CD14-positive monocyte (primary cell): ENCODE results near the gene KCNG1. TPM values are rescaled to one million over a fixed set of nuclear protein-coding genes. Genes with fewer than 3 reads are reported as not detected.

Source experiments
- DNase-seq, 3 donors: peaks; one replicate each; pipeline ENCODE4 v3.0.0-alpha.2; 2011 to 2022
- H2AFZ ChIP-seq: 2 replicates; pipeline ENCODE4 v1.6.0; 2012; ENCODE audit warnings: mild to moderate bottlenecking, low read depth, low read length, inconsistent platforms; ENCODE audit not compliant: insufficient read depth, poor library complexity, severe bottlenecking
- H3K27ac ChIP-seq, 2 donors: 1 replicate in 1 of 2; 2 replicates in 1 of 2; pipeline ENCODE4 v1.5.1; 2012 to 2013; ENCODE audit warnings: low read length in 2 of 2, control low read depth in 1 of 2, inconsistent platforms in 1 of 2, low read depth in 1 of 2, mild to moderate bottlenecking in 1 of 2
- H3K27me3 ChIP-seq, 2 donors: one replicate each; pipeline versions ENCODE4 v1.6.0 to v1.6.1; 2011 to 2013; ENCODE audit warnings: low read length in 2 of 2; ENCODE audit not compliant: control insufficient read depth in 2 of 2, insufficient read depth in 2 of 2
- H3K36me3 ChIP-seq, 2 donors: replicated peaks in 1 of 2; 1 replicate in 1 of 2; 2 replicates in 1 of 2; pipeline versions ENCODE4 v1.5.1 to v1.6.1; 2012 to 2013; ENCODE audit warnings: low read length in 2 of 2, control low read depth in 1 of 2, inconsistent platforms in 1 of 2, mild to moderate bottlenecking in 1 of 2; ENCODE audit not compliant: insufficient read depth in 2 of 2, control insufficient read depth in 1 of 2
- H3K4me1 ChIP-seq, 2 donors: 1 replicate in 1 of 2; 2 replicates in 1 of 2; pipeline versions ENCODE4 v1.5.1 to v1.6.1; 2012 to 2013; ENCODE audit warnings: low read length in 2 of 2, control low read depth in 1 of 2, inconsistent platforms in 1 of 2, mild to moderate bottlenecking in 1 of 2, moderate library complexity in 1 of 2; ENCODE audit not compliant: insufficient read depth in 2 of 2, control insufficient read depth in 1 of 2
- H3K4me2 ChIP-seq: replicated peaks from 2 replicates; pipeline ENCODE3; 2012; ENCODE audit warnings: low read length, moderate library complexity, mild to moderate bottlenecking; ENCODE audit not compliant: poor library complexity, severe bottlenecking; ENCODE audit errors: extremely low read depth
- H3K4me3 ChIP-seq, 3 experiments: fragments of 200-600 bp in 1 of 3; sonication (generic) in 1 of 3; replicated peaks in 1 of 3; 1 replicate in 2 of 3; 2 replicates in 1 of 3; pipeline ENCODE4 v1.5.1; 2011 to 2013; ENCODE audit warnings: low read length in 3 of 3, mild to moderate bottlenecking in 3 of 3, control low read depth in 2 of 3, low read depth in 2 of 3, inconsistent platforms in 1 of 3, moderate library complexity in 1 of 3
- H3K79me2 ChIP-seq: 2 replicates; pipeline ENCODE4 v1.6.0; 2012; ENCODE audit warnings: mild to moderate bottlenecking, control low read depth, inconsistent platforms, low read length, moderate library complexity; ENCODE audit not compliant: insufficient read depth
- H3K9ac ChIP-seq: 2 replicates; pipeline ENCODE4 v1.6.0; 2017; ENCODE audit warnings: low read length, mild to moderate bottlenecking; ENCODE audit not compliant: insufficient read depth, poor library complexity, severe bottlenecking
- H3K9me3 ChIP-seq, 2 donors: replicated peaks in 1 of 2; 1 replicate in 1 of 2; 2 replicates in 1 of 2; pipeline versions ENCODE4 v1.5.1 to v1.6.1; 2012 to 2013; ENCODE audit warnings: low read length in 2 of 2, control low read depth in 1 of 2; ENCODE audit not compliant: control insufficient read depth in 1 of 2, insufficient read depth in 1 of 2
- H4K20me1 ChIP-seq: 2 replicates; pipeline ENCODE4 v1.6.0; 2012; ENCODE audit warnings: mild to moderate bottlenecking, low read length, control low read depth, moderate library complexity; ENCODE audit not compliant: insufficient read depth
- H3K27ac Mint-ChIP-seq, 7 donors: one replicate each; pipeline ENCODE4 v1.8.0; 2020; ENCODE audit warnings: mild to moderate bottlenecking in 7 of 7, mixed read lengths in 7 of 7, moderate library complexity in 6 of 7, inconsistent platforms in 2 of 7
- H3K27me3 Mint-ChIP-seq, 3 donors: one replicate each; pipeline ENCODE4 v1.8.0; 2021 to 2022; ENCODE audit warnings: low read depth in 3 of 3, mild to moderate bottlenecking in 3 of 3, mixed read lengths in 3 of 3, moderate library complexity in 3 of 3, inconsistent platforms in 1 of 3
- H3K36me3 Mint-ChIP-seq, 2 donors: one replicate each; pipeline ENCODE4 v1.8.0; 2020; ENCODE audit warnings: mixed read lengths in 2 of 2, inconsistent platforms in 1 of 2, mild to moderate bottlenecking in 1 of 2
- H3K4me1 Mint-ChIP-seq: one replicate; pipeline ENCODE4 v1.8.0; 2020; ENCODE audit warnings: mild to moderate bottlenecking, mixed read lengths
- H3K4me3 Mint-ChIP-seq, 2 donors: one replicate each; pipeline ENCODE4 v1.8.0; 2020; ENCODE audit warnings: mild to moderate bottlenecking in 2 of 2, mixed read lengths in 2 of 2, moderate library complexity in 1 of 2
- H3K9me3 Mint-ChIP-seq, 7 donors: one replicate each; pipeline ENCODE4 v1.8.0; 2020 to 2022; ENCODE audit warnings: mixed read lengths in 7 of 7, mild to moderate bottlenecking in 6 of 7, moderate library complexity in 6 of 7, inconsistent platforms in 2 of 7
- CTCF ChIP-seq: fragments of 200-600 bp; IDR thresholded peaks from one replicate; pipeline ENCODE4 v1.8.0; 2022; ENCODE audit warnings: antibody characterized with exemption, mild to moderate bottlenecking
- WGBS: methylation state at CpG from one replicate; pipeline ENCODE4 v1.1.5; 2013; ENCODE audit warnings: missing lambda C conversion rate; ENCODE audit not compliant: insufficient coverage; 5-methylcytosine and 5-hydroxymethylcytosine counted together
- intact Hi-C, 2 donors: fragments of 100-400 bp; cut with micrococcal nuclease; formaldehyde crosslinking; loops; one replicate each; pipeline versions ENCODE4 v1.15.0 to v1.15.1; 2023
- polyA plus RNA-seq, 3 donors: library from polyadenylated mRNA; depleted of rRNA in 1 of 3; unstranded in 2 of 3; stranded (reverse) in 1 of 3; fragments of 300-500 nt in 2 of 3; fragments of >200 nt in 1 of 3; fragmentation: Illumina TruSeq in 2 of 3; gene quantifications; 1 replicate in 2 of 3; 2 replicates in 1 of 3; pipeline ENCODE4 v1.2.3, GENCODE V29; 2012 to 2021

Gene KCNG1
- polyA plus RNA-seq, 3 donors, result 0.04 TPM; not detected in 2

- Histone ChIP-seq H3K4me2 (no peak overlapping the region), H3K4me3 (no peak overlapping the region), H3K9me3 (no peaks in the 10 kb centered on the region), H2AFZ (no peak overlapping the region), H3K79me2 (no peaks in the 10 kb centered on the region), H4K20me1 (no peaks in the 10 kb centered on the region), H3K4me1 (no peaks in the 10 kb centered on the region), H3K27me3 (peaks cover 0 to 7% of the 10 kb centered on the region in 2 donors), H3K9ac (no peak overlapping the region), H3K36me3 (no peaks in the 10 kb centered on the region), H3K27ac (no peak overlapping the region)
- no peak overlapping the region for H3K27ac Mint-ChIP-seq
- peaks cover 0 to 2% (median 0%) of the 10 kb centered on the region in 7 donors for H3K9me3 Mint-ChIP-seq
- intact Hi-C loops, result no loop called here
- H3K36me3 Mint-ChIP-seq, result no peaks in the 10 kb centered on the region
- WGBS, result 91% methylated on average over 4 of the region's 4 CpGs
- no peak for TF ChIP-seq CTCF
- no peaks in the 10 kb centered on the region for H3K4me1 Mint-ChIP-seq
- H3K27me3 Mint-ChIP-seq, result peaks cover 7 to 13% (median 12%) of the 10 kb centered on the region in 3 donors
- H3K4me3 Mint-ChIP-seq, result no peak overlapping the region
- no peak for DNase-seq
Measured at GRCh38 chr20:50999355-50999754, 23.6 kb downstream of the KCNG1 start.

GRCh38 chr20:50996901-50997865 lies 25.7 kb downstream of the KCNG1 start:
- no peak for DNase-seq
- Histone ChIP-seq H3K9ac (no peak overlapping the region), H4K20me1 (no peaks in the 10 kb centered on the region), H2AFZ (no peak overlapping the region), H3K4me2 (no peak overlapping the region), H3K79me2 (no peaks in the 10 kb centered on the region), H3K27ac (no peak overlapping the region), H3K4me3 (no peak overlapping the region), H3K36me3 (no peaks in the 10 kb centered on the region), H3K27me3 (peaks cover 0 to 7% of the 10 kb centered on the region in 2 donors), H3K4me1 (no peaks in the 10 kb centered on the region), H3K9me3 (peaks cover 0 to 3% of the 10 kb centered on the region in 2 donors)
- intact Hi-C loops, result no loop called here
- H3K4me3 Mint-ChIP-seq, result no peak overlapping the region
- H3K36me3 Mint-ChIP-seq, result no peaks in the 10 kb centered on the region
- H3K27me3 Mint-ChIP-seq, result peaks cover 8 to 12% (median 10%) of the 10 kb centered on the region in 3 donors
- no peak overlapping the region for H3K27ac Mint-ChIP-seq
- TF ChIP-seq CTCF, result no peak
- 66% methylated on average over 4 of the region's 10 CpGs for WGBS
- peaks cover 3% of the 10 kb centered on the region for H3K4me1 Mint-ChIP-seq
- H3K9me3 Mint-ChIP-seq, result peaks cover 0 to 9% (median 5%) of the 10 kb centered on the region in 7 donors
